Renal cortex interstitium (tissue), 15 donors: Measurements from ENCODE around the gene OPN1SW. TPM values are rescaled to one million over a fixed set of nuclear protein-coding genes. Genes with fewer than 3 reads are reported as not detected.

Experiments
- DNase-seq, 11 donors: peaks; one replicate each; pipeline ENCODE4 v3.0.0-alpha.2; 2013; ENCODE audit warnings: low read depth in 9 of 11, low spot score in 4 of 11; ENCODE audit errors: extremely low read depth in 1 of 11
- long read RNA-seq, 16 experiments: transcript quantifications; one replicate each; lab custom pipeline, GENCODE V29; 2026
- polyA plus RNA-seq, 3 donors: library from polyadenylated mRNA; unstranded; fragments of 120-200 nt; gene quantifications; one replicate each; pipeline ENCODE4 v1.2.1, GENCODE V29; 2013; ENCODE audit not compliant: insufficient read length in 3 of 3

Gene OPN1SW
- 1 to 10 TPM; 1.0 to 1.7 (median 1.5) TPM for polyA plus RNA-seq
- long read RNA-seq, donor 1, result 0 reads
- long read RNA-seq, donor 2, result 0 reads
- long read RNA-seq, donor 3, result 0 reads
- long read RNA-seq, donor 4, result 0 reads
- long read RNA-seq, donor 5, result 0 reads
- long read RNA-seq, donor 6, result 0 reads
- long read RNA-seq, donor 7, result 0 reads
- long read RNA-seq, donor 8, result 0 reads
- long read RNA-seq, donor 9, result 0 reads
- long read RNA-seq, donor 10, result 0 reads
- long read RNA-seq, donor 11, result 0 reads
- long read RNA-seq, donor 12, result 0 reads
- long read RNA-seq, donor 13, result 0 reads
- long read RNA-seq, donor 14, result 0 reads
- long read RNA-seq, donor 15, result 0 reads
- long read RNA-seq, donor 16, partial matches to known transcripts, result 5 of 5 reads
- long read RNA-seq, donor 16, other reads (novel, unspliced or antisense), result 0 of 5 reads

GRCh38 chr7:128775744-128776474 is at the start of gene OPN1SW:
Gene OPN1SW, minus strand, starts transcription at chr7:128775794. Its CDS starts 13 bp downstream, at chr7:128775781.
- no peak for DNase-seq

GRCh38 chr7:128821724-128822123 is 46.1 kb upstream of the OPN1SW start:
- no peak for DNase-seq

- DNase-seq, result no peak
Measured at GRCh38 chr7:128818694-128819093, 43.1 kb upstream of the OPN1SW start.

- no peak for DNase-seq
Measured at GRCh38 chr7:128815289-128815942, 39.8 kb upstream of the OPN1SW start.

- no peak for DNase-seq
Measured at GRCh38 chr7:128814499-128814898, 38.9 kb upstream of the OPN1SW start.

- DNase-seq, result no peak
Measured at GRCh38 chr7:128812514-128813168, 37.0 kb upstream of the OPN1SW start.

GRCh38 chr7:128811631-128812430 is 36.2 kb upstream of the OPN1SW start:
- DNase-seq, result no peak

GRCh38 chr7:128810997-128811396 is 35.4 kb upstream of the OPN1SW start:
- no peak for DNase-seq

- no peak for DNase-seq
Measured at GRCh38 chr7:128810473-128810872, 34.9 kb upstream of the OPN1SW start.

- DNase-seq, result no peak
Measured at GRCh38 chr7:128809363-128809762, 33.8 kb upstream of the OPN1SW start.

GRCh38 chr7:128807191-128807590 is 31.6 kb upstream of the OPN1SW start:
- no peak for DNase-seq

- no peak for DNase-seq
Measured at GRCh38 chr7:128805225-128805624, 29.6 kb upstream of the OPN1SW start.

- no peak for DNase-seq
Measured at GRCh38 chr7:128804484-128804883, 28.9 kb upstream of the OPN1SW start.

- no peak for DNase-seq
Measured at GRCh38 chr7:128801667-128802418, 26.2 kb upstream of the OPN1SW start.

- no peak for DNase-seq
Measured at GRCh38 chr7:128801003-128801402, 25.4 kb upstream of the OPN1SW start.

- DNase-seq, result no peak
Measured at GRCh38 chr7:128800567-128800966, 25.0 kb upstream of the OPN1SW start.

- DNase-seq, result no peak
Measured at GRCh38 chr7:128799451-128799850, 23.9 kb upstream of the OPN1SW start.

- no peak for DNase-seq
Measured at GRCh38 chr7:128796327-128796726, 20.7 kb upstream of the OPN1SW start.
